Adrenal gland (tissue), 5 donors: ENCODE data around the gene ARHGAP10.

Source experiments
- POLR2A ChIP-seq, 2 donors: fragments of 450-650 bp; IDR thresholded peaks; one replicate each; pipeline ENCODE4 v1.6.1; 2017; ENCODE audit warnings: antibody characterized with exemption in 2 of 2, mild to moderate bottlenecking in 2 of 2, moderate library complexity in 1 of 2
- TF ChIP-seq, protein P1 (sequence below), 6 experiments: fragments of 450-650 bp in 4 of 6; fragments of 200-600 bp in 2 of 6; sonication (generic) in 1 of 6; IDR thresholded peaks; 1 replicate in 5 of 6; 2 replicates in 1 of 6; pipeline versions ENCODE4 v1.5.1 to v1.8.0; 2016 to 2021; ENCODE audit warnings: antibody characterized with exemption in 6 of 6, mild to moderate bottlenecking in 2 of 6, moderate library complexity in 1 of 6
- donor health status: DM: no; HTN: no; CAD: no.

GRCh38 chr4:147942729-147943128 is 210.8 kb downstream of the ARHGAP10 start:
- TF ChIP-seq, protein P1, sequence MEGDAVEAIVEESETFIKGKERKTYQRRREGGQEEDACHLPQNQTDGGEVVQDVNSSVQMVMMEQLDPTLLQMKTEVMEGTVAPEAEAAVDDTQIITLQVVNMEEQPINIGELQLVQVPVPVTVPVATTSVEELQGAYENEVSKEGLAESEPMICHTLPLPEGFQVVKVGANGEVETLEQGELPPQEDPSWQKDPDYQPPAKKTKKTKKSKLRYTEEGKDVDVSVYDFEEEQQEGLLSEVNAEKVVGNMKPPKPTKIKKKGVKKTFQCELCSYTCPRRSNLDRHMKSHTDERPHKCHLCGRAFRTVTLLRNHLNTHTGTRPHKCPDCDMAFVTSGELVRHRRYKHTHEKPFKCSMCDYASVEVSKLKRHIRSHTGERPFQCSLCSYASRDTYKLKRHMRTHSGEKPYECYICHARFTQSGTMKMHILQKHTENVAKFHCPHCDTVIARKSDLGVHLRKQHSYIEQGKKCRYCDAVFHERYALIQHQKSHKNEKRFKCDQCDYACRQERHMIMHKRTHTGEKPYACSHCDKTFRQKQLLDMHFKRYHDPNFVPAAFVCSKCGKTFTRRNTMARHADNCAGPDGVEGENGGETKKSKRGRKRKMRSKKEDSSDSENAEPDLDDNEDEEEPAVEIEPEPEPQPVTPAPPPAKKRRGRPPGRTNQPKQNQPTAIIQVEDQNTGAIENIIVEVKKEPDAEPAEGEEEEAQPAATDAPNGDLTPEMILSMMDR (IDR thresholded peaks at IDR 0.05): no peak
- no peak for TF ChIP-seq POLR2A (IDR thresholded peaks at IDR 0.05)
